Lung (tissue), 16 donors: ENCODE measurements around the gene SLC11A1. TPM values are rescaled to one million over a fixed set of nuclear protein-coding genes. Genes with fewer than 3 reads are reported as not detected.

Source experiments
- ATAC-seq: fragments of 200-7000 bp; cut with Tn5 transposase; one replicate; pipeline ENCODE4 v1.9.1; 2020; ENCODE audit warnings: moderate number of reproducible peaks; ENCODE audit not compliant: insufficient read depth, low FRiP score
- DNase-seq, 3 donors: peaks; one replicate each; pipeline ENCODE4 v3.0.0-alpha.2; 2013 to 2017
- H3K27ac ChIP-seq, 2 donors: one replicate each; pipeline ENCODE4 v1.5.1; 2013; ENCODE audit warnings: mild to moderate bottlenecking in 2 of 2, moderate library complexity in 2 of 2, control low read depth in 1 of 2, inconsistent platforms in 1 of 2, low read depth in 1 of 2, low read length in 1 of 2
- H3K27me3 ChIP-seq, 3 donors: one replicate each; pipeline ENCODE4 v1.5.1; 2013; ENCODE audit warnings: low read length in 2 of 3; ENCODE audit not compliant: control insufficient read depth in 3 of 3, insufficient read depth in 3 of 3
- H3K36me3 ChIP-seq, 4 donors: one replicate each; pipeline ENCODE4 v1.5.1; 2013; ENCODE audit warnings: low read length in 4 of 4, mild to moderate bottlenecking in 1 of 4, moderate library complexity in 1 of 4; ENCODE audit not compliant: control insufficient read depth in 4 of 4, insufficient read depth in 4 of 4
- H3K4me1 ChIP-seq, 5 donors: one replicate each; pipeline ENCODE4 v1.5.1; 2013; ENCODE audit warnings: low read length in 5 of 5, mild to moderate bottlenecking in 2 of 5, moderate library complexity in 1 of 5; ENCODE audit not compliant: control insufficient read depth in 5 of 5, insufficient read depth in 5 of 5
- H3K4me3 ChIP-seq: one replicate; pipeline ENCODE4 v1.5.1; 2013; ENCODE audit warnings: mild to moderate bottlenecking, control low read depth, moderate library complexity
- H3K9ac ChIP-seq, 2 donors: one replicate each; pipeline ENCODE4 v1.5.1; 2013; ENCODE audit warnings: low read length in 2 of 2, control low read depth in 1 of 2; ENCODE audit not compliant: insufficient read depth in 1 of 2
- H3K9me3 ChIP-seq, 4 donors: one replicate each; pipeline ENCODE4 v1.5.1; 2013; ENCODE audit warnings: low read length in 3 of 4, mild to moderate bottlenecking in 1 of 4, moderate library complexity in 1 of 4; ENCODE audit not compliant: control insufficient read depth in 4 of 4, insufficient read depth in 3 of 4
- WGBS, 2 donors: extraction: QIAGEN DNeasy Blood & Tissue Kit; methylation state at CpG; one replicate each; pipeline ENCODE4 v1.1.7; 2013; 5-methylcytosine and 5-hydroxymethylcytosine counted together
- long read RNA-seq, 5 donors: transcript quantifications; one replicate each; lab custom pipeline, GENCODE V29; 2026
- polyA plus RNA-seq, 2 donors: library from polyadenylated mRNA; stranded (reverse); fragments of 200-250 nt; gene quantifications; one replicate each; pipeline ENCODE4 v1.2.1, GENCODE V29; 2013
- total RNA-seq, 2 donors: library from RNA; depleted of rRNA in 1 of 2; stranded (reverse); fragments of >200 nt in 1 of 2; gene quantifications; one replicate each; pipeline ENCODE4 v1.2.1, GENCODE V29; 2014 to 2021
- TF ChIP-seq, protein P1 (sequence below): IDR thresholded peaks from 2 replicates; pipeline ENCODE4 v1.5.1; 2012; ENCODE audit warnings: mild to moderate bottlenecking; ENCODE audit errors: control extremely low read depth, extremely low read depth
- donor health status: control.
- donor health status: control.
- donor health status: Bipolar disorder and iron deficiency.
- donor health status: healthy.
- donor health status: DM: yes; HTN: yes; CAD: no.

The SLC11A1 gene, protein sequence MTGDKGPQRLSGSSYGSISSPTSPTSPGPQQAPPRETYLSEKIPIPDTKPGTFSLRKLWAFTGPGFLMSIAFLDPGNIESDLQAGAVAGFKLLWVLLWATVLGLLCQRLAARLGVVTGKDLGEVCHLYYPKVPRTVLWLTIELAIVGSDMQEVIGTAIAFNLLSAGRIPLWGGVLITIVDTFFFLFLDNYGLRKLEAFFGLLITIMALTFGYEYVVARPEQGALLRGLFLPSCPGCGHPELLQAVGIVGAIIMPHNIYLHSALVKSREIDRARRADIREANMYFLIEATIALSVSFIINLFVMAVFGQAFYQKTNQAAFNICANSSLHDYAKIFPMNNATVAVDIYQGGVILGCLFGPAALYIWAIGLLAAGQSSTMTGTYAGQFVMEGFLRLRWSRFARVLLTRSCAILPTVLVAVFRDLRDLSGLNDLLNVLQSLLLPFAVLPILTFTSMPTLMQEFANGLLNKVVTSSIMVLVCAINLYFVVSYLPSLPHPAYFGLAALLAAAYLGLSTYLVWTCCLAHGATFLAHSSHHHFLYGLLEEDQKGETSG
- total RNA-seq = 100 to 1,000 TPM in 1 of 2 donors, 10 to 100 TPM in 1; 57.6 to 262 TPM
- polyA plus RNA-seq = 100 to 1,000 TPM; 206 to 359 TPM
- long read RNA-seq, donor 1 = 0 reads
- long read RNA-seq, donor 2 = 0 reads
- long read RNA-seq, donor 3 = 0 reads
- long read RNA-seq, donor 4 = 0 reads
- long read RNA-seq, donor 5 = 0 reads

DNA sequence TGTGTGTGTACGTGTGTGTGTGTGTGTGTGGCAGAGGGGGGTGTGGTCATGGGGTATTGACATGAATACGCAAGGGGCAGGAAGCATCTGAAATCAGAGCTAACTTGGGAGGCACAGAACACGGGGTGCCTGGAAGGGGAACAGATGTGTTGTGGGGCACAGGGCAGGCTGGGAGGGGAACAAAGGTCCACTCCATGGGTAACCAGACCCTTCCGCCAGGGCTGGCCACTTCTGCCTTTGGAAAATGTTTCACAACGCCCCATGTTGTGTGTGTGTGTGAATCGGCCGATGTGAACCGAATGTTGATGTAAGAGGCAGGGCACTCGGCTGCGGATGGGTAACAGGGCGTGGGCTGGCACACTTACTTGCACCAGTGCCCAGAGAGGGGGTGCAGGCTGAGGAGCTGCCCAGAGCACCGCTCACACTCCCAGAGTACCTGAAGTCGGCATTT is at the start of gene SLC11A1:
Gene SLC11A1, plus strand, starts transcription at position 358 of the 451 bp plus-strand sequence. CDS start 96 bp downstream, outside the sequence.
- H3K9me3 ChIP-seq = no peaks in the 10 kb centered on the region
- WGBS, 2 donors = 51 to 68% methylated on average over 13 of the region's 13 CpGs
- DNase-seq (no peak), ATAC-seq (peak; percentile 61)
- TF ChIP-seq, protein P1, sequence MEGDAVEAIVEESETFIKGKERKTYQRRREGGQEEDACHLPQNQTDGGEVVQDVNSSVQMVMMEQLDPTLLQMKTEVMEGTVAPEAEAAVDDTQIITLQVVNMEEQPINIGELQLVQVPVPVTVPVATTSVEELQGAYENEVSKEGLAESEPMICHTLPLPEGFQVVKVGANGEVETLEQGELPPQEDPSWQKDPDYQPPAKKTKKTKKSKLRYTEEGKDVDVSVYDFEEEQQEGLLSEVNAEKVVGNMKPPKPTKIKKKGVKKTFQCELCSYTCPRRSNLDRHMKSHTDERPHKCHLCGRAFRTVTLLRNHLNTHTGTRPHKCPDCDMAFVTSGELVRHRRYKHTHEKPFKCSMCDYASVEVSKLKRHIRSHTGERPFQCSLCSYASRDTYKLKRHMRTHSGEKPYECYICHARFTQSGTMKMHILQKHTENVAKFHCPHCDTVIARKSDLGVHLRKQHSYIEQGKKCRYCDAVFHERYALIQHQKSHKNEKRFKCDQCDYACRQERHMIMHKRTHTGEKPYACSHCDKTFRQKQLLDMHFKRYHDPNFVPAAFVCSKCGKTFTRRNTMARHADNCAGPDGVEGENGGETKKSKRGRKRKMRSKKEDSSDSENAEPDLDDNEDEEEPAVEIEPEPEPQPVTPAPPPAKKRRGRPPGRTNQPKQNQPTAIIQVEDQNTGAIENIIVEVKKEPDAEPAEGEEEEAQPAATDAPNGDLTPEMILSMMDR = no peak
- peaks cover 0 to 3% (median 0%) of the 10 kb centered on the region in 5 donors for H3K4me1 ChIP-seq
- H3K9ac ChIP-seq = no peak within 1 kb of the TSS
- H3K27ac ChIP-seq = peak within 1 kb of the TSS in 1 of 2 donors; percentile 63
- H3K36me3 ChIP-seq = no peaks in the 10 kb centered on the region
- H3K27me3 ChIP-seq = no peaks in the 10 kb centered on the region
- no peak within 1 kb of the TSS for H3K4me3 ChIP-seq

DNA sequence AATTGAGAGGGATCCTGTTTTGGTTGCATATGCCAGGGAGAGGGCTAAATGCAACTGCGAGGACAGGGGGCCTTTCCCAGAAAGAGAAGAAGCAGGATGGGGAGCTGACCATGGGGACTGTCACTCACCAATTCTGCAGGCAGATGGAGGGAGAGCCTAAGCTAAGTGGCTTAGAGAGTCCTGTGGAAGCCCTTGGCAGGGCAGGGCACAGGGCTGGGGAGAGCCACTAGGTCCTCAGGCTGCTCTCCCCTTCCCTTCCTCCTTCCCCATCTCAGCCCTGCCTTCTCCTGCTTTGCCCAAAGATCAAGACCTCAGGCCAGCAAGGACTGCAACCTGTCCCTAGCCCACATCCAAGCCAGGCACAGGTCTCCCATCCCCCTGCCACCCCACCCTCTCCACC is 49.8 kb upstream of the SLC11A1 start:
- Histone ChIP-seq H3K4me3 (no peak overlapping the region), H3K4me1 (peaks cover 0 to 36% (median 14%) of the 10 kb centered on the region in 5 donors), H3K9me3 (no peaks in the 10 kb centered on the region), H3K36me3 (no peaks in the 10 kb centered on the region), H3K27ac (peak overlapping the region in 1 of 2 donors; percentile 81), H3K27me3 (no peaks in the 10 kb centered on the region), H3K9ac (no peak overlapping the region)
- WGBS, 2 donors = 44 to 91% methylated on average over 1 of the region's 1 CpG
- no peak for DNase-seq
- TF ChIP-seq, protein P1 = no peak
- ATAC-seq = no peak

DNA sequence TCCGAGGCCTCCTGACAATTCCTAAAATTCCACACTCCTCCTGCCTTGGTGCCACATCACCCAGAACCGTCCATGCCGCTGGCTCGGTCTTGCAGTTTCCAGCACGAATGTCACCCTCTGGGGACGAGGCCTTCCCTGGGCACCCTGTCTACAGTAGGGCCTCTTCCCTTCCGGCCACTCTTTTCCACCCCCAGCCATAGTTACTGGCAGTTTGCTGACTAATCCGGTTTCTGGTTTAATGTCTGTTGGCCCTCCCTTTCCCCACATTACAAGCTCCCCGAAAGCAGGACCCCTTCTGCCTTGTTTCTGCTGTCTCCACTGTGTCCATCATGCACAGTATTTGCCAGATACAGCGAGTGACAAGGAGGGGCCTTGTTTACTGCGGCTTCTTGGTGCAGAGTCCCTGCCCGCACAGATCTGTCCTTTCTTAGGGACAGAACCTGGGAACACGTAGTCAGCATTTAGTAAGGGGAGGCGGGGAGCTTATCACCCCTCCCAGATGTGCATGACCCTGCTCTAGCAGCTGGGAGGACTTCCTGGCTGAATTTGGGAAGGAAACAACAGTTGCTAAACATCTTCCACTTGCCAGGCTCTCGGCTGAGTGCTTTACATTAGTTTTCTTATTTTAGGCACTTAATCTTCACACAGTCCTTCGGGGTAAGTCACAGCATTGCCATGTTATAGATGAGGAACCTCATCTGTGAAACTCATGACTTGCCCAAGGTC is 49.0 kb upstream of the SLC11A1 start:
- Histone ChIP-seq H3K4me3 (no peak overlapping the region), H3K9ac (peak overlapping the region in 1 of 2 donors; percentile 40), H3K9me3 (no peaks in the 10 kb centered on the region), H3K27me3 (no peaks in the 10 kb centered on the region), H3K4me1 (peaks cover 0 to 28% (median 8%) of the 10 kb centered on the region in 5 donors), H3K27ac (peak overlapping the region in 1 of 2 donors; percentile 81), H3K36me3 (no peaks in the 10 kb centered on the region)
- 25 to 51% methylated on average over 16 of the region's 16 CpGs for WGBS, 2 donors
- ATAC-seq (no peak), DNase-seq (peak; percentile 61 to 81 (median 70))
- TF ChIP-seq, protein P1 = no peak
